ENCODE results near the gene SLC2A10. TPM values are rescaled to one million over a fixed set of nuclear protein-coding genes. Genes with fewer than 3 reads are reported as not detected.
A peak's percentile ranks its signal among the peaks of the same experiment; 100 is the strongest.

The SLC2A10 gene
- total RNA-seq, 2 experiments from 2014 or later: not detected

DNA sequence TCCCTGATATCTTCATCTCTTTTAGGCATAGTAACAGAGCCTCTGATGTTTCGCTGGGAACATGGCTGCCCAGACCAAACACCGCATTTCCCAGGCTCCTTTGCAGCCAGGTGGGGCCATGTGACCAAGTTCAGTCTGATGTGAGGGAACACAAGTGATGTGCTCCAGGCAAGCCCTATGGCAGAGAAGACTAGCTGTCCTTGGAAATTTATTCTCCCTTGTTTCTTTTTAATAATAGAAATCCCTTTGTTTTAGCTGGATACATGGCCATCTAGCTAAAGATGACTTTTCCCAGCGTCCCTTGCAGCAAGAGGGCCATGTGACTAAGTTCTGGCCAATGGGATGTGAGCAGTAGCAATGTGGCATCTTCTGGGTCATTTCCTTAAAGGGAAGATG lies 30.8 kb downstream of the SLC2A10 start:
- H3K9me3 Mint-ChIP-seq (ENCODE audit: low read depth): no peaks in the 10 kb centered on the region
- no peaks in the 10 kb centered on the region for H3K4me1 Mint-ChIP-seq
- CTCF ChIA-PET: no interaction called here
- no peak overlapping the region for H3K27ac Mint-ChIP-seq
- H3K36me3 Mint-ChIP-seq: no peaks in the 10 kb centered on the region
- H3K4me3 Mint-ChIP-seq: no peak overlapping the region
- peaks cover 34% of the 10 kb centered on the region for H3K27me3 Mint-ChIP-seq
- no peak for DNase-seq
- ATAC-seq: no peak

DNA sequence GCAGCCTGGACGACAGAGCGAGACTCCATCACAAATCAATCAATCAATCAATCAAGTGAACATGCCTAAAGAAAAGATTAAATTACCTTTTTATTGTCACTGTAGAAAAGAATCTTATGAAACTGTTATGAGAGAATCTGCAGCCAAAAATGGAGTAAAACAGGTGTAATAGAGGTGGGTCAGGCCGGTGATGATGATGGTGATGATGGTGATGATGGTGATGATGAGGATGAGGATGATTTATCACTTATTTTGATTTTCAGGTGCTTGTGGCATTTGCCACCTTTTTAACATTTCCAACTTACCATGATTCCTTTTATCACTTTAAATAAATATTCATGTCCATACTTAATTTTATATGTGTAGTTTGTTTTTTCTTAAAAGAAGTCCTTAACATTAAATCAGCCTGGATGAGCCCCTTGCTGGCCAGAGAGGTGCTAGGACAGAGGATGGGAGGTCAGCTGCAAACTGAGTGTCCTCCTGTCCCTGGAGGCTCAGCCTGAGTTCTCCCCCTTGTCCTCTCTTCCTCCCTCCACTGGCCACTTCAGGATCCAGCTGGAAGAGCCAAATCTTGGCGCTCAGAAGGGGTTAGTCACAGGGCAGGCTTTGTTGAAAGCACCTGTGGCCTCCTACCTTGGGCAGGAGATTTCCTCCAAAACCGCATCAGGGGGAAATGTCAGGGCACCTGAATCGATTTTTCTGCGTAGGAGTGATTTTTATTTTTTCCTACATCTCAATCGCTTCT lies 32.6 kb downstream of the SLC2A10 start:
- Mint-ChIP-seq H3K9me3 (ENCODE audit: low read depth) (no peaks in the 10 kb centered on the region), H3K27ac (no peak overlapping the region), H3K27me3 (peaks cover 49% of the 10 kb centered on the region), H3K4me3 (no peak overlapping the region), H3K4me1 (no peaks in the 10 kb centered on the region), H3K36me3 (no peaks in the 10 kb centered on the region)
- DNase-seq (no peak), ATAC-seq (no peak)
- CTCF ChIA-PET: interaction anchor here (1.5 kb wide), 1 partner anchor 9 kb away, joined by 3 read pairs; no protein-coding TSS in a partner anchor

DNA sequence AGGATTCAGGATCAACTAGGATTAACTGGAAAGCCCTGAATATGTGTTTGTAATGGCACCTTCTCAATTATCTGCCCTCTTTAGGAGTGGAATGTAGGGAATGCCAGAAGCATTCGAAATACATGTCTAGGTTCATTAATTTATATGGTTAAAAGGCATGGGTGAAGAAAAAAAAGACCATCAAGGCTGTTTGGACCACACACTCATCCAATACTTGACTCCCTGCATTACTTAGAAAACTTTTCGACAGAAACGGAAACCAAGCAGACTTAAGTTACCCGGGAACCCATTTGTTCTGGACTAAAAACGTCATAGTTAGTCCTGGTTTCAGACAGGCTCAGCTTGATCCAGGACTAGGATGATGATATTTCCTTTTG lies 33.2 kb downstream of the SLC2A10 start:
- Mint-ChIP-seq H3K9me3 (ENCODE audit: low read depth) (no peaks in the 10 kb centered on the region), H3K36me3 (no peaks in the 10 kb centered on the region)

DNA sequence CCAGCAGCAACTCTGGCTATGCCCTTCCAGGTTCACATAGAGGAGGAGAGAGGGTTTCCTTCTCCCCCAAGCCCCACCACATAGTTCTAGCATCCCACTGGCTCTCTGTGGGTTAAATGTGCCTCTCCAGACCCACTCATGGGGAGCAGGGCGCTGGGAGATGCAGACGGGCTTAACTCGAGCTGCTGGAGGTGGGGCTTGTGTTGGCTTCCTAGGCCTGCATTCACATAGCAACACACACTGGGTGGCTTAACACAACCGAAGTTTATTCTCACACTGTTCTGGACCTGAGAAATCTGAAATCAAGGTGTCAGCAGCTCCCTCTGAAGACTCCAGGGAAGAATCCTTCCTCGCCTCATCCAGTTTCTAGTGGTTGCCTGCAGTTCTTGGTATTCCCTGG lies 33.6 kb downstream of the SLC2A10 start:
- Mint-ChIP-seq H3K4me1 (no peaks in the 10 kb centered on the region), H3K9me3 (ENCODE audit: low read depth) (no peaks in the 10 kb centered on the region), H3K27ac (no peak overlapping the region), H3K36me3 (no peaks in the 10 kb centered on the region), H3K4me3 (no peak overlapping the region), H3K27me3 (peaks cover 59% of the 10 kb centered on the region)
- CTCF ChIA-PET: interaction anchor here (1.5 kb wide), 1 partner anchor 8 kb away, joined by 3 read pairs; no protein-coding TSS in a partner anchor
- ATAC-seq (no peak), DNase-seq (no peak)

More for the DNA sequence above, 33.2 kb downstream of the SLC2A10 start:
- Mint-ChIP-seq H3K27me3 (peaks cover 54% of the 10 kb centered on the region), H3K4me3 (no peak overlapping the region), H3K27ac (no peak overlapping the region), H3K4me1 (no peaks in the 10 kb centered on the region)
- DNase-seq (no peak), ATAC-seq (no peak)
- CTCF ChIA-PET: interaction anchor here (1.5 kb wide), 1 partner anchor 9 kb away, joined by 3 read pairs; no protein-coding TSS in a partner anchor

DNA sequence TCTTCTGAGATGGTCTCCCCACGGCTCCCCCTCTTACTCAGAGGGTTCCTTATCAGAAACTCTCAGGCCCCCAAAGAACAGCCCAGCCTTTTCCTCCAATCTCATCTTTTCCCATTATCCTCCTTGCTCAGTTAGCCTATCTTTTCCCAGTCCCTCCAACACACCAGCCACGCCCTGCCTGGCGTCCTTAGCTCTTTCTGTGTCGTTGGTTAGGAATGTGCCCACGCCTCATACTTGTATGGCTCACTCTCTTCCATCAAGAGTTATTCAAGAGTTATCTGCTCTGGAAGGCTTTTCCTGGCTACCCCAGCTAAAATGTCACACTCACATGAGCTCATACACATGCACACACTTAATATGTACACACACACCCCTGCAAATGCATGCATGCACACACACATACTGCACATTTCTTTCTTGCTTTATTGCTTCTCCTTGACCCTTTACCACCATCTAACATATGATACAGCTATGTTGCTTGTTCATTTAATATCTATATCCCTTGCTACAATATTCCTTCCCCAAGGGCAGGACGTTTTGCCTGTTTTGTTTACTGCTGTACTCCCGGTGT lies 37.6 kb downstream of the SLC2A10 start:
- CTCF ChIA-PET: interaction anchor here (0.6 kb wide), 1 partner anchor 405 kb away, joined by 3 read pairs; no protein-coding TSS in a partner anchor
- ATAC-seq: no peak
- Mint-ChIP-seq H3K4me3 (no peak overlapping the region), H3K4me1 (no peaks in the 10 kb centered on the region), H3K27ac (no peak overlapping the region), H3K27me3 (peaks cover 57% of the 10 kb centered on the region), H3K9me3 (ENCODE audit: low read depth) (no peaks in the 10 kb centered on the region), H3K36me3 (no peaks in the 10 kb centered on the region)
- DNase-seq: no peak

DNA sequence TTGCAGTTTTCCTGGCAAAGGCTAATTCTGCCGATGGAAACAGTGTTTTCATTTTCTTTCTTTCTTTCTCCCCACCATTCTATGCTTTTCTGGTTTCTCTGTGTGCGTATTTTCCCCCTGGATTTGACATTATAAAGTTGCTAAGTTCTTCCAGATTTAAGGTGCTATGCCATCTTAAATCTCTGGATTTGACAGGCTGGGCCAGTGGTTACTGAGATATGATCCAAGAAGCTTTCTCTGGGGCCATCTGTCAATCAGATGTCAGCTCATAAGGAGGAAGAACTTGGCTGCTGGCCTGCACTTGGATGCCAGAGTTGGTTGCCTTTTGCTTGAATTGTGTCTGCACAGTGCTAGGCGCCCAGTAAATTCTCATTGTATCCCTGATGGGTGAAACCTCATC lies 39.7 kb downstream of the SLC2A10 start:
- H3K27me3 Mint-ChIP-seq: peaks cover 47% of the 10 kb centered on the region
- H3K36me3 Mint-ChIP-seq: no peaks in the 10 kb centered on the region
- CTCF ChIA-PET: no interaction called here
- H3K4me3 Mint-ChIP-seq: no peak overlapping the region
- H3K9me3 Mint-ChIP-seq (ENCODE audit: low read depth): no peaks in the 10 kb centered on the region
- ATAC-seq (no peak), DNase-seq (no peak)
- no peak overlapping the region for H3K27ac Mint-ChIP-seq
- H3K4me1 Mint-ChIP-seq: peaks cover 3% of the 10 kb centered on the region

DNA sequence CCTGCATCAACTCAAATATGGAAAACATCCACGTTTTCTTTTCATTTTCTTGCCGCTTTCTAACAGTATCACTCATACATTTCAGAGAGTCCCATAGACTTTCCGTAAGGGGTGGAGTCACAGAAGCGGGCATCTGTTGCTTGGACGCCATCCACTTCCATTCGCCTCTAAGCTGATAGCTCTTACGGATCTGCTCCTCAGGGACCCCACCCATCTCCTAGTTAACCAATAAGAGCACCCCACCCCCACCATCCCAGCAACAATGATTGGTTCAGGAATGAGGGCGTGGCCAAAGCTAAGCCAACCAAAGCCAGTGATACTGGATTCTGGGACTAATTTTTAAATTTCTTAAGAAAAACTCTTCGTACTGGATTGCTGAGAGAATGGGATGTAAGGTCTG lies 42.4 kb downstream of the SLC2A10 start:
- no peak overlapping the region for H3K27ac Mint-ChIP-seq
- CTCF ChIA-PET: interaction anchor here (0.7 to 1.8 kb wide), 8 partner anchors 9 to 628 kb away, joined by 3 to 4 read pairs (median 3); no protein-coding TSS in a partner anchor
- no peaks in the 10 kb centered on the region for H3K36me3 Mint-ChIP-seq
- no peaks in the 10 kb centered on the region for H3K9me3 Mint-ChIP-seq (ENCODE audit: low read depth)
- H3K4me1 Mint-ChIP-seq: peaks cover 3% of the 10 kb centered on the region
- DNase-seq (no peak), ATAC-seq (no peak)
- peaks cover 27% of the 10 kb centered on the region for H3K27me3 Mint-ChIP-seq
- H3K4me3 Mint-ChIP-seq: no peak overlapping the region

DNA sequence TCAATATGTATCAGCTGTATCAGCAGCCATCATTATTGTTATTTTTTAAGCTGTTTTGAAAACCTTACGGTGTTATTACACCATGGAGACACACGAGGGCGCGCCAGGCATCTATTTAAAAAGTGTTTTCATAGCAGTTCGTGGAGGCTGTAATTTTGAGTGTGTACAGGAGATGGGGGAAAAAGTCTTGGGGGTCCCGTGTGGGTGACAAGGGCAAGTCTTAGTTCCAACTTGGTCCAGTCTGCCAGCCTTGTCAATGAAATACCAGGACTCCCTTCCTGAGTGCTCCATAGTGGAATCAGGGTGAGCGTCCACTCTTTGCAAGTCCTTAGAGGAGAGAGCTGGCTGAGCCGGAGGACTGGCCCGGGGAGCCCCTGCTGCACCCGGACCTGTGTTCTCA lies 43.3 kb downstream of the SLC2A10 start:
- Mint-ChIP-seq H3K27ac (no peak overlapping the region), H3K36me3 (no peaks in the 10 kb centered on the region), H3K27me3 (peaks cover 18% of the 10 kb centered on the region), H3K4me3 (no peak overlapping the region), H3K9me3 (ENCODE audit: low read depth) (no peaks in the 10 kb centered on the region), H3K4me1 (peaks cover 3% of the 10 kb centered on the region)
- ATAC-seq (peak; percentile 36), DNase-seq (peak; percentile 69)
- CTCF ChIA-PET: interaction anchor here (0.5 to 1.8 kb wide), 13 partner anchors 16 to 631 kb away, joined by 3 to 4 read pairs (median 3); no protein-coding TSS in a partner anchor

DNA sequence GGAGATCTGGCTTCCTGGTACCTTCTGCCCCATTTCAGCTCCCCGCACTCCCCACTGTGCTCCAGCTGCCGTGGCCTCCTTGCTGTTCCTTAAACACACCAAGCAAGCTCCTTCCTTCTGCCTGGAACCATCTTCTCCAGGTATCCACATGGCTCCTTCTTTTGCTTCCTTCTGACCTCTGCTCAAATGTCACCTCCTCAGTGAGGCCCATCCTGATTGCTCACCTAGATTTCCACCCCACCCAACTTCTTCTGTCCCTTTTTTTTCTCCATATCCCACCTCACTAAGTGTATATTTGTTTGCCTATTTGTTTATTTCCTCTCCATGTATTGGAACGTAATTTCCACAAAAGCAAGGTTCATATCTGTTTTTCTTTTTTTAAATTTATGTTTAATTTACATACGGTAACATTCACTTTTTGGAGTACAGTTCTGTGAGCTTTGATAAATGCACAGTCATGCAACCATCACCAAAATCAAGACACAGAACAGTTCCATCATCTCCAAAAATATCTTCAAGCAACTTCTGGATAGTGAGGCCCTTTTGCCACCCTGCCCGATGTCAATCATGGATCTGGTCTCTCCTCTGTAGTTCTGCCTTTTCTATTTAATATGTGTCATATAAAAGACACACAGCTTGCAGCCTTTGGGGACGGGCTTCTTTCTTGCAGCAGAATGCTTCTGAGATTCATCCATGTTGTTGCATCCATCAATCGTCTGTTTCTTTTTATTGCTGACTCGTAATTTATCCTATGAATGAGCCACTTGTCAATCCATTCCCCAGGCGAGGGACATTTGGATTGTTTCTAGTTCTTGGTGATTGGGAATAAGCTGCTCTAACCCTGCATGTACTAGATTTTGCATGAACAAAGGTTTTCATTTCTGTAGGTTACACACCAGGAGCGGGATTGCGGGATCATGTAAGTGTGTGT lies 46.3 kb downstream of the SLC2A10 start:
- Mint-ChIP-seq H3K9me3 (ENCODE audit: low read depth) (no peaks in the 10 kb centered on the region), H3K27me3 (peaks cover 7% of the 10 kb centered on the region), H3K27ac (no peak overlapping the region), H3K36me3 (no peaks in the 10 kb centered on the region), H3K4me1 (peaks cover 3% of the 10 kb centered on the region), H3K4me3 (no peak overlapping the region)
- CTCF ChIA-PET: interaction anchor here (1.3 to 1.6 kb wide), 2 partner anchors 8 to 21 kb away, joined by 4 to 5 read pairs; no protein-coding TSS in a partner anchor
- ATAC-seq: no peak
- no peak for DNase-seq

DNA sequence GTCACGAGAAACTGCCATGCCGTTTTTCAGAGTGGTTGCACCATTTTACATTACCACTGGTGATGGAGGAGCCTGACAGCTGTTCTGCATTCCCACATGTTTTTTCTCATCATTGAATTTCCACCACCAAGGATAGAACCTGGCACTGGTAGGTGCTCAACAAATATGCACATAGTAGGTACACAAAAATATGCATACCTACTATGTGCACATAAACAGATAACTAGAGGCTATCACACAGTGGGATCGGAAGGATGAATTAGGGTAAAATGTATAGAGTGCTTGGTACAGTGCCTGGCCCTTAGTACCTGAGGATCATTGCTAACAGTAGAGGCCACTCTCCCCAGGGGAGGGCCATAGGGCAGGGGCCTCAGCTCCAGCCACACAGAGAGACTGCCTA lies 47.0 kb downstream of the SLC2A10 start:
- Mint-ChIP-seq H3K4me1 (peaks cover 3% of the 10 kb centered on the region), H3K27me3 (peaks cover 8% of the 10 kb centered on the region), H3K4me3 (no peak overlapping the region), H3K9me3 (ENCODE audit: low read depth) (no peaks in the 10 kb centered on the region), H3K36me3 (no peaks in the 10 kb centered on the region), H3K27ac (no peak overlapping the region)
- no peak for DNase-seq
- CTCF ChIA-PET: interaction anchor here (1.3 kb wide), 1 partner anchor 7 kb away, joined by 4 read pairs; no protein-coding TSS in a partner anchor
- ATAC-seq: no peak

DNA sequence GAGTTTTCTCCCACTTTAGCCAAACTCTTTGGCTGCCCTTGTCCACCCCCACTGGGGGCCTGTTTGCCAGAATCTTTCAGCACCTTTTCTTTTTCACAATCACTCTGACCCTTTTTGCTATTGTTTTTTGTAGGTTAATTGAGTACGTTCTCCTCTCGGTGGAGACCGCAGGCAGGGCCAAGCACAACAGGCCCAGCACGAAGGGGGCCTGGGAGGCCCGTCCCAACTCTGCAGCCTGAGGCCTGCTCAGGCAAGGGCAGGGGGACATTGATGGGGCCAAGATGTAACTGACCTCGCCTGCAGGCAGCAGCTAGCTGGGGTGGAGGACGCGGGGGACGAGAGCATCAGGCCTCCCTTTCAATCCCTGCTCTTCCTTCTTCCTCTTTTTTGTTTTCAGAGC lies 47.7 kb downstream of the SLC2A10 start:
- ATAC-seq (no peak), DNase-seq (no peak)
- CTCF ChIA-PET: interaction anchor here (0.7 to 1.2 kb wide), 2 partner anchors 9 to 391 kb away, joined by 3 read pairs; no protein-coding TSS in a partner anchor
- Mint-ChIP-seq H3K36me3 (no peaks in the 10 kb centered on the region), H3K9me3 (ENCODE audit: low read depth) (no peaks in the 10 kb centered on the region), H3K4me3 (no peak overlapping the region), H3K4me1 (peaks cover 3% of the 10 kb centered on the region), H3K27ac (no peak overlapping the region), H3K27me3 (peaks cover 8% of the 10 kb centered on the region)

DNA sequence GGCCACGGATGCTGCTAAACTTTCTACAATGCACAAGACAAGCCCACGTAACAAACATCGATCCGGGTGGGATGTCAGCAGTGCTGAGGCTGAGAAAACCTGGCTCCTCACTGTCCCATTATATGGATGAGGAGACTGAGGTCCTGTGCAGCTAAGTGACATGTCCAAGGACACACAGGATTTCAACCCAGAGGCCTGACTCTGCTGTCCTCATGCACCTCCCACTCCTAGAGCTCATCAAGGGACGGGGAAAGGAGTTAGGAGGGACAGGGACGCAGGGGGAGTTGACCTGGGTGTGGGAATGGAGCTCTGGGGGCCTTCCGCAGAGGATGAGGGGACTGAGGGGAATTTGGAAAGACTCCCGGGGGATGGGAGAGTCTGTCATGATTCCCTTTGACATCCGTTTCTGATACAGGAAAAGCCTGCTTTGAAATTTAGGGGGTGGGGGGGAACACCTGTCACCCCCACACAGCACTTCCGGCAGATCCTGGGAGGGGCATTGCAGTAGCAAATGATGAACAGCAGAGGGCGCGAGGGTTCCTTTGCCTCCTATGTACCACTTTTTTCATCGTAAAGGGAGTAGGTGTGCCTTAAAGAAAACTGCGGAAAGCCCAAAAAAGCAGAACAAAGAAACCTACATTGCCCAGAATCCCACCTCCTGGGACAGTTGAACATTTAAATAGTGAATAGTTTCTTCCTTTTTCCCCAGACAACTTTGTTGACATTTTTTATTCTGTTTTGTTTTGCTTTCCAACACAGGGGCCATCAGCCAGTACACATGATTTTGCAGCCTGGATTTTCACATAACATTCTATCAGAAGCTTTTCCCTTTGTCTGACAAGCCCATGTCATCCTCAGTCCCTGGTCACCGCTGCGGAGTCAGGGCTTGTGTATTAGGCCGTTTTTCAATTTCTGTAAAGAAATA lies 48.6 kb downstream of the SLC2A10 start:
- CTCF ChIA-PET: interaction anchor here (0.7 to 1.2 kb wide), 6 partner anchors 10 to 431 kb away, joined by 3 read pairs; no protein-coding TSS in a partner anchor
- no peak overlapping the region for H3K4me3 Mint-ChIP-seq

More for the DNA sequence above, 48.6 kb downstream of the SLC2A10 start:
- no peaks in the 10 kb centered on the region for H3K4me1 Mint-ChIP-seq
- H3K27ac Mint-ChIP-seq: no peak overlapping the region
- peaks cover 8% of the 10 kb centered on the region for H3K27me3 Mint-ChIP-seq
- ATAC-seq (peak; percentile 58), DNase-seq (peak; percentile 75)
- H3K9me3 Mint-ChIP-seq (ENCODE audit: low read depth): no peaks in the 10 kb centered on the region
- no peaks in the 10 kb centered on the region for H3K36me3 Mint-ChIP-seq

Measured in activated CD8-positive, alpha-beta memory T cell treated with anti-CD3 and anti-CD28 coated beads, Interleukin-2, amount 10 ng/mL, durations not matched to agents 7 days and 5 days (primary cell).